Smooth muscle cell (in vitro differentiated cells): ENCODE results near the gene DHRS13. TPM values are rescaled to one million over a fixed set of nuclear protein-coding genes. Genes with fewer than 3 reads are reported as not detected.

ENCODE experiments used
- DNase-seq: peaks from one replicate; lab custom pipeline; 2025; ENCODE audit not compliant: unreplicated experiment; lab: John Stamatoyannopoulos, UW
- H2AFZ ChIP-seq: fragments of 200-600 bp; sonication (generic); 2 replicates; pipeline ENCODE4 v1.6.0; 2016; ENCODE audit warnings: antibody characterized with exemption, low read depth, mild to moderate bottlenecking
- H3F3A ChIP-seq: fragments of 200-600 bp; sonication (generic); 2 replicates; pipeline ENCODE4 v1.6.0; 2017; ENCODE audit warnings: antibody characterized with exemption, low read depth
- H3K27ac ChIP-seq: fragments of 200-600 bp; sonication (generic); 2 replicates; pipeline ENCODE4 v1.5.1; 2016; ENCODE audit warnings: low read depth, mild to moderate bottlenecking
- H3K27me3 ChIP-seq: fragments of 200-600 bp; sonication (generic); 2 replicates; pipeline ENCODE4 v1.6.1; 2016; ENCODE audit warnings: low read depth, mild to moderate bottlenecking
- H3K36me3 ChIP-seq: fragments of 200-600 bp; sonication (generic); 2 replicates; pipeline ENCODE4 v1.5.1; 2016; ENCODE audit warnings: low read depth
- H3K4me1 ChIP-seq: fragments of 200-600 bp; sonication (generic); 2 replicates; pipeline ENCODE4 v1.5.1; 2016; ENCODE audit warnings: low read depth
- H3K4me2 ChIP-seq: fragments of 200-600 bp; sonication (generic); 2 replicates; pipeline ENCODE4 v1.6.0; 2016; ENCODE audit warnings: mild to moderate bottlenecking
- H3K4me3 ChIP-seq: fragments of 200-600 bp; sonication (generic); 2 replicates; pipeline ENCODE4 v1.5.1; 2016; ENCODE audit warnings: mild to moderate bottlenecking
- H3K79me2 ChIP-seq: fragments of 200-600 bp; sonication (generic); 2 replicates; pipeline ENCODE4 v1.6.0; 2016; ENCODE audit warnings: low read depth, mild to moderate bottlenecking
- H3K9ac ChIP-seq: fragments of 200-600 bp; sonication (generic); 2 replicates; pipeline ENCODE4 v1.6.0; 2016; ENCODE audit warnings: low read depth
- H3K9me3 ChIP-seq: fragments of 200-600 bp; sonication (generic); replicated peaks from 2 replicates; pipeline ENCODE4 v1.5.1; 2016; ENCODE audit warnings: low read depth
- H4K20me1 ChIP-seq: fragments of 200-600 bp; sonication (generic); 2 replicates; pipeline ENCODE4 v1.6.0; 2016; ENCODE audit warnings: low read depth
- WGBS: methylation state at CpG from one replicate; pipeline ENCODE4 v1.1.7; 2016; ENCODE audit warnings: low lambda C conversion rate; 5-methylcytosine and 5-hydroxymethylcytosine counted together
- polyA plus RNA-seq: library from polyadenylated mRNA; unstranded; fragments of >200 nt; fragmentation: Nextera tagmentation; extraction: Ambion mirVana; gene quantifications from 2 replicates; pipeline ENCODE4 v1.2.1, GENCODE V29; 2016
- total RNA-seq: library from RNA; depleted of rRNA; stranded (reverse); fragments of >200 nt; gene quantifications from 2 replicates; pipeline ENCODE4 v1.2.3, GENCODE V29; 2014
- TF ChIP-seq, protein P1 (sequence below): fragments of 200-600 bp; sonication (generic); IDR thresholded peaks from 2 replicates; pipeline ENCODE4 v1.5.1; 2017; ENCODE audit warnings: borderline replicate concordance, mild to moderate bottlenecking, antibody characterized with exemption; ENCODE audit not compliant: insufficient read depth, poor library complexity, severe bottlenecking

DHRS13 gene
- total and polyA plus RNA-seq, 2 experiments from 2014 or later = 6.0 to 10.1 TPM

DNA sequence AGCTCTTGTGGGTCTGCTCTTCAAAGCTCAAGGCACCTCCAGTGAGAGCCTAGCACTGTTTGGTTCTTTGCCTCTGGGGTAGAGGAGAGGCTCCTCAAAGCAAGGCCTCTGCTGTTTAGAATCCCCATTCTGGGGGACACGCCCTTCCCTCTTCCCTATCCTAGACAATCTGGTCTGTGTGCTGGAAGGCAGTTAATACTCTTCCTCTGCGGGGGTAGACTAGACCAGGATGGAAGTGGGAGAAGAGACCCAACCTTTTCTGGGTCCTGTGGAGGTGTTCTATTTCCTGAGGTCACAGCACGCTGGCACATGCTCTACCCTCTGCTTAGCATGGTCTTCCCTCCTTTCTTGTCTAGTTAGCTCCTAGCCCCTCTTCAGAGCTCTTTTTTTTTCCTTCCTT lies 40.3 kb downstream of the DHRS13 start:
- Histone ChIP-seq H2AFZ (no peak overlapping the region), H3F3A (no peaks in the 10 kb centered on the region), H4K20me1 (no peaks in the 10 kb centered on the region), H3K9me3 (no peaks in the 10 kb centered on the region), H3K36me3 (no peaks in the 10 kb centered on the region), H3K9ac (no peak overlapping the region), H3K79me2 (no peaks in the 10 kb centered on the region), H3K27ac (no peak overlapping the region), H3K4me1 (no peaks in the 10 kb centered on the region), H3K27me3 (no peaks in the 10 kb centered on the region), H3K4me2 (no peak overlapping the region), H3K4me3 (no peak overlapping the region)
- TF ChIP-seq, protein P1, sequence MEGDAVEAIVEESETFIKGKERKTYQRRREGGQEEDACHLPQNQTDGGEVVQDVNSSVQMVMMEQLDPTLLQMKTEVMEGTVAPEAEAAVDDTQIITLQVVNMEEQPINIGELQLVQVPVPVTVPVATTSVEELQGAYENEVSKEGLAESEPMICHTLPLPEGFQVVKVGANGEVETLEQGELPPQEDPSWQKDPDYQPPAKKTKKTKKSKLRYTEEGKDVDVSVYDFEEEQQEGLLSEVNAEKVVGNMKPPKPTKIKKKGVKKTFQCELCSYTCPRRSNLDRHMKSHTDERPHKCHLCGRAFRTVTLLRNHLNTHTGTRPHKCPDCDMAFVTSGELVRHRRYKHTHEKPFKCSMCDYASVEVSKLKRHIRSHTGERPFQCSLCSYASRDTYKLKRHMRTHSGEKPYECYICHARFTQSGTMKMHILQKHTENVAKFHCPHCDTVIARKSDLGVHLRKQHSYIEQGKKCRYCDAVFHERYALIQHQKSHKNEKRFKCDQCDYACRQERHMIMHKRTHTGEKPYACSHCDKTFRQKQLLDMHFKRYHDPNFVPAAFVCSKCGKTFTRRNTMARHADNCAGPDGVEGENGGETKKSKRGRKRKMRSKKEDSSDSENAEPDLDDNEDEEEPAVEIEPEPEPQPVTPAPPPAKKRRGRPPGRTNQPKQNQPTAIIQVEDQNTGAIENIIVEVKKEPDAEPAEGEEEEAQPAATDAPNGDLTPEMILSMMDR = no peak
- DNase-seq = no peak
- 95% methylated on average over 3 of the region's 3 CpGs for WGBS

DNA sequence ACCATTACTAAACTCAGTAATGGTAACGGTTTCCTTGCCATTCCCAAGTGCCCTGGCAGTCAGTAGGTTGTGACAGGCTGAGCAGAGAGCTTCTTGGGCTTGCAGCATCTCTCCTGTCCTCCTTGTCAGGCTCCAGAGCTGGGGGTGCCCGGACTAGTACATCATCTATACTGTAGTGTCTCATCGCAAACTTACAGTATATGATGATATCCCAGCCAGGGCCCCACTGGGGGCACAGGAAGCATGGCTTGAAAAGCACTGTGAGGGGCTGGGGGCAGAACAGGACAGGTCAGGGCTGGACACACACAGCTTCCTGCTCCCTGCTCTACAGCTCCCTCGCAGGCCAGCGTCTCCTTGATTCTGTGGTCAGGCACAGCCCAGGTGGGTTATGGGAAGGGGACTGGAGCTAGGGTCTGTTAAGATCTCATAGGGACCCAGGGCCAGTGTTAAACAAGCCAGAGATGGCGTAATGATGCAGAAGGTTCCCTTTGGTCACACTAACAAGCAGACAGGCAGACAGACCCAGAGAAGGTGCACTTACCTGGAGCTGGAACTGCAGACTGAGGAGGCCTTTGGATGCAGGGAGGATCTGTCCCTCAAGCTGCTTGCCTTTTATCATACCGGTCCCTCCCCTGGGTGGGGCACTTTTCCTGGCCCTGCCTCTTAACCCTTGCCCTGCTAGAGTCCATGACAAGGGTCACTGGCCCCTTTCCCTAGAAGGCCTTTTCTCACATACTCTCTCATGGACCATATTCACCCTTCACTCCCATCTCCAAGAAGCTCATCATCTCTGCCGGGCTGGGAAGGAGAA lies 41.3 kb downstream of the DHRS13 start:
- H3F3A ChIP-seq = no peaks in the 10 kb centered on the region
- no peak for DNase-seq
- no peak overlapping the region for H3K9ac ChIP-seq
- H3K4me2 ChIP-seq = no peak overlapping the region
- TF ChIP-seq, protein P1 = no peak
- H4K20me1 ChIP-seq = no peaks in the 10 kb centered on the region
- no peak overlapping the region for H3K27ac ChIP-seq
- H3K9me3 ChIP-seq = no peaks in the 10 kb centered on the region
- no peaks in the 10 kb centered on the region for H3K36me3 ChIP-seq
- no peaks in the 10 kb centered on the region for H3K4me1 ChIP-seq
- no peak overlapping the region for H2AFZ ChIP-seq
- 88% methylated on average over 7 of the region's 8 CpGs for WGBS
- no peaks in the 10 kb centered on the region for H3K27me3 ChIP-seq
- H3K4me3 ChIP-seq = no peak overlapping the region
- H3K79me2 ChIP-seq = no peaks in the 10 kb centered on the region

- H3K4me1 ChIP-seq = peaks cover 5% of the 10 kb centered on the region
- no peaks in the 10 kb centered on the region for H3K36me3 ChIP-seq
- no peaks in the 10 kb centered on the region for H3F3A ChIP-seq
- H3K79me2 ChIP-seq = peaks cover 5% of the 10 kb centered on the region
- H3K27ac ChIP-seq = no peak overlapping the region
- no peaks in the 10 kb centered on the region for H4K20me1 ChIP-seq
- TF ChIP-seq, protein P1 = no peak
- H3K9me3 ChIP-seq = no peaks in the 10 kb centered on the region
- H3K4me2 ChIP-seq = no peak overlapping the region
- 97% methylated on average over 4 of the region's 4 CpGs for WGBS
- H3K4me3 ChIP-seq = no peak overlapping the region
- H3K27me3 ChIP-seq = no peaks in the 10 kb centered on the region
- no peak overlapping the region for H2AFZ ChIP-seq
- DNase-seq = no peak
- H3K9ac ChIP-seq = no peak overlapping the region
These were observed 42.5 kb downstream of the DHRS13 start for GRCh38 chr17:28860363-28860808.
